ENCODE measurements around the gene CC2D2A. TPM values are rescaled to one million over a fixed set of nuclear protein-coding genes. Genes with fewer than 3 reads are reported as not detected.
A peak's percentile ranks its signal among the peaks of the same experiment; 100 is the strongest.

CC2D2A gene
- total and polyA plus RNA-seq, 2 of the 13 experiments (the other 11 are each of a cell fraction or from before 2014, with no cell fraction given), result 4.2 to 7.2 TPM

GRCh38 chr4:15466596-15466995 lies 3.1 kb upstream of the CC2D2A start:
- no TSS peak for BruUV-seq (replicated peaks)
- ChIA-PET POLR2A (no interaction called here), CTCF (ENCODE audit: low intra/inter-chr PET ratio, low total read pairs) (no interaction called here)
- 0% methylated on average over 1 of the region's 1 CpG for WGBS (ENCODE audit: low lambda C conversion rate)
- ATAC-seq (no peak), FAIRE-seq (no peak), DNase-seq (ENCODE audit: low spot score) (no peak)
- Histone ChIP-seq H3K36me3 (replicated peaks in 1 of 2; ENCODE audit: control insufficient read depth in 1 of 2, insufficient read depth in 2 of 2, low read length in 2 of 2) (no peaks in the 10 kb centered on the region), H3K27me3 (ENCODE audit: control insufficient read depth in 1 of 2, insufficient read depth in 2 of 2, low read length in 2 of 2) (peaks cover 0 to 15% of the 10 kb centered on the region in 2 experiments; a peak in 1 of 5 replicates), H3K79me2 (ENCODE audit: insufficient read depth, low read length) (no peaks in the 10 kb centered on the region), H4K20me1 (ENCODE audit: insufficient read depth, low read length) (no peaks in the 10 kb centered on the region), H3K4me1 (ENCODE audit: insufficient read depth, low read length) (no peaks in the 10 kb centered on the region), H3K4me2 (ENCODE audit: low read depth, low read length) (no peak overlapping the region), H3K4me3 (replicated peaks in 1 of 3; ENCODE audit: insufficient read depth in 1 of 3, low read depth in 2 of 3, low read length in 3 of 3) (no peak overlapping the region), H3K9ac (ENCODE audit: insufficient read depth, low read depth, low read length) (no peak overlapping the region), H2AFZ (ENCODE audit: low read length) (no peak overlapping the region), H3K9me3 (ENCODE audit: low read length) (no peaks in the 10 kb centered on the region), H3K27ac (ENCODE audit: extremely low read length, insufficient read depth, low read length) (no peak overlapping the region)
- in situ Hi-C loops (cut with HindIII; ENCODE audit: extremely low pct_ligation_motif_present, low pct_unique_long_range_greater_than_20kb), result no loop called here
- TF ChIP-seq, protein P1, sequence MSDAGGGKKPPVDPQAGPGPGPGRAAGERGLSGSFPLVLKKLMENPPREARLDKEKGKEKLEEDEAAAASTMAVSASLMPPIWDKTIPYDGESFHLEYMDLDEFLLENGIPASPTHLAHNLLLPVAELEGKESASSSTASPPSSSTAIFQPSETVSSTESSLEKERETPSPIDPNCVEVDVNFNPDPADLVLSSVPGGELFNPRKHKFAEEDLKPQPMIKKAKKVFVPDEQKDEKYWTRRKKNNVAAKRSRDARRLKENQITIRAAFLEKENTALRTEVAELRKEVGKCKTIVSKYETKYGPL (CRISPR knock-in tag; IDR thresholded peaks at IDR 0.05), result no peak
- TF ChIP-seq MEIS2 (CRISPR knock-in tag; IDR thresholded peaks at IDR 0.05) (no peak), PHF8 (CRISPR knock-in tag; IDR thresholded peaks at IDR 0.05) (no peak), MIER3 (CRISPR knock-in tag; IDR thresholded peaks at IDR 0.05; ENCODE audit: borderline replicate concordance) (no peak)
- intact Hi-C loops (cut with micrococcal nuclease; ENCODE audit: unreplicated experiment), result no loop called here

DNA sequence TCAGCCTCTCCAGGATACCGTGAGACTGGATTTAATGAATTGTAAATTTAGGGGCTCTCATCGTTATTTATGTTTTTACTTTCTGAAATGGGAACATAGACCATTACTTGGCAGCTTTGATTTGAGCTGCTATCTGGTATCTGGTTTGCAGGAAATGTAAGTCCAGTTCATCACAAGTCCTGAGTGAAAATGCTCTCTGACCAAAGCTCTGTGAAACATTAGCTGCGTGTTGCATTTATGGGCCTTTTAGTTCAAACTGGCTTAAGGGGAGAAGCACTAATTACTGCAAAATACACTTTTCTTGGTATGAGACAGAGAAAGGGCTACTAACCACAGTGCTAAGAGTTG lies 420 bp downstream of the CC2D2A start:
- H3K4me3 ChIP-seq (replicated peaks in 1 of 3; ENCODE audit: insufficient read depth in 1 of 3, low read depth in 2 of 3, low read length in 3 of 3), result peak overlapping the region in 1 of 3 experiments; percentile 26; a peak in 1 of 6 replicates
- FAIRE-seq (no peak), DNase-seq (ENCODE audit: low spot score) (no peak), ATAC-seq (no peak)
- no peaks in the 10 kb centered on the region for H3K79me2 ChIP-seq (ENCODE audit: insufficient read depth, low read length)
- ChIA-PET POLR2A (interaction anchor here (1.0 kb wide), 1 partner anchor 9 kb away, joined by 4 read pairs; no protein-coding TSS in a partner anchor), CTCF (ENCODE audit: low intra/inter-chr PET ratio, low total read pairs) (no interaction called here)
- H3K27ac ChIP-seq (ENCODE audit: extremely low read length, insufficient read depth, low read length), result no peak overlapping the region
- H2AFZ ChIP-seq (ENCODE audit: low read length), result no peak overlapping the region
- peaks cover 0 to 15% of the 10 kb centered on the region in 2 experiments; a peak in 1 of 5 replicates for H3K27me3 ChIP-seq (ENCODE audit: control insufficient read depth in 1 of 2, insufficient read depth in 2 of 2, low read length in 2 of 2)
- H3K9me3 ChIP-seq (ENCODE audit: low read length), result no peaks in the 10 kb centered on the region
- H3K4me2 ChIP-seq (ENCODE audit: low read depth, low read length), result peak overlapping the region; percentile 59
- no peaks in the 10 kb centered on the region for H4K20me1 ChIP-seq (ENCODE audit: insufficient read depth, low read length)
- no peaks in the 10 kb centered on the region for H3K4me1 ChIP-seq (ENCODE audit: insufficient read depth, low read length)
- in situ Hi-C loops (cut with HindIII; ENCODE audit: extremely low pct_ligation_motif_present, low pct_unique_long_range_greater_than_20kb), result no loop called here
- 3% methylated on average over 3 of the region's 3 CpGs for WGBS (ENCODE audit: low lambda C conversion rate)
- no TSS peak for BruUV-seq (replicated peaks)
- H3K9ac ChIP-seq (ENCODE audit: insufficient read depth, low read depth, low read length), result no peak overlapping the region
- intact Hi-C loops (cut with micrococcal nuclease; ENCODE audit: unreplicated experiment), result loop anchor here (10.0 kb wide), 1 partner anchor 795 kb away; no protein-coding TSS in a partner anchor
- TF ChIP-seq, protein P2, sequence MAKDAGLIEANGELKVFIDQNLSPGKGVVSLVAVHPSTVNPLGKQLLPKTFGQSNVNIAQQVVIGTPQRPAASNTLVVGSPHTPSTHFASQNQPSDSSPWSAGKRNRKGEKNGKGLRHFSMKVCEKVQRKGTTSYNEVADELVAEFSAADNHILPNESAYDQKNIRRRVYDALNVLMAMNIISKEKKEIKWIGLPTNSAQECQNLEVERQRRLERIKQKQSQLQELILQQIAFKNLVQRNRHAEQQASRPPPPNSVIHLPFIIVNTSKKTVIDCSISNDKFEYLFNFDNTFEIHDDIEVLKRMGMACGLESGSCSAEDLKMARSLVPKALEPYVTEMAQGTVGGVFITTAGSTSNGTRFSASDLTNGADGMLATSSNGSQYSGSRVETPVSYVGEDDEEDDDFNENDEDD (CRISPR knock-in tag; IDR thresholded peaks at IDR 0.05; ENCODE audit: borderline replicate concordance), result no peak
- TF ChIP-seq ZNF496 (CRISPR knock-in tag; IDR thresholded peaks at IDR 0.05; ENCODE audit: insufficient replicate concordance) (no peak), ATF7-NPFF (CRISPR knock-in tag; IDR thresholded peaks at IDR 0.05; ENCODE audit: low read depth) (no peak), MZF1 (CRISPR knock-in tag; IDR thresholded peaks at IDR 0.05; ENCODE audit: borderline replicate concordance) (no peak), TBL1XR1 (IDR thresholded peaks at IDR 0.05; ENCODE audit: borderline replicate concordance, low read length, partially characterized antibody) (no peak), ZFP36L1 (CRISPR knock-in tag; IDR thresholded peaks at IDR 0.05) (no peak), DPF2 (CRISPR knock-in tag; IDR thresholded peaks at IDR 0.05; ENCODE audit: borderline replicate concordance, low read depth) (no peak), IRF9 (CRISPR knock-in tag; IDR thresholded peaks at IDR 0.05; ENCODE audit: borderline replicate concordance) (no peak), SMYD3 (CRISPR knock-in tag; IDR thresholded peaks at IDR 0.05) (no peak), ZNF619 (CRISPR knock-in tag; IDR thresholded peaks at IDR 0.05) (no peak), U2AF2 (IDR thresholded peaks at IDR 0.05; ENCODE audit: low read depth, low read length) (no peak), MED1 (CRISPR knock-in tag; IDR thresholded peaks at IDR 0.05) (no peak)
- H3K36me3 ChIP-seq (replicated peaks in 1 of 2; ENCODE audit: control insufficient read depth in 1 of 2, insufficient read depth in 2 of 2, low read length in 2 of 2), result no peaks in the 10 kb centered on the region
